ENCODE results near the gene TRIO.
"Not testable (repeated sequence)": the region's sequence is repeated elsewhere in the genome, so short reads cannot be mapped to it uniquely, and the experiment has no call there.

Gene TRIO

GRCh38 chr5:14186059-14186830 lies 43.1 kb downstream of the TRIO start:
- no peak for DNase-seq (ENCODE audit: low spot score)

DNA sequence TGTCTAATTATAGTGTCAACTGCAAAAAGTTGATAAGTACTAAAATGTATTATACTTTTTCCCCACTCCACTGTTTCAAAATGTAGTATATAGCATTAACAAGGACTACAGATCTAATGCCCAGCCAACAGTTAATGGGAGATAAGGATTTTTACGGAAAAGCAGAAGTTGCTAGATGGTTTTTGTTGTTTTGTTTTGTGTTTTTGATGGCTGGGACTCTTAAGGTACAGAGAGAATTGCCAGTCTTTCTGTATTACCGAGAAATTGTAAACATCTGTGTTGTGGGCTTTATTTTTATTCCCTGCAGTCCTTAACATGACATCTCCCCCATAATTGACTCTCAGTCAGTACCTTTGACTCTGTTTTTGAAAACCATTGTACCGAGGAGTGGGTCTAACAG lies 44.0 kb downstream of the TRIO start:
- DNase-seq (ENCODE audit: low spot score): no peak

GRCh38 chr5:14187660-14188059 lies 44.5 kb downstream of the TRIO start:
- no peak for DNase-seq (ENCODE audit: low spot score)

- no peak for DNase-seq (ENCODE audit: low spot score)
Measured at GRCh38 chr5:14188778-14189177, 45.6 kb downstream of the TRIO start.

DNA sequence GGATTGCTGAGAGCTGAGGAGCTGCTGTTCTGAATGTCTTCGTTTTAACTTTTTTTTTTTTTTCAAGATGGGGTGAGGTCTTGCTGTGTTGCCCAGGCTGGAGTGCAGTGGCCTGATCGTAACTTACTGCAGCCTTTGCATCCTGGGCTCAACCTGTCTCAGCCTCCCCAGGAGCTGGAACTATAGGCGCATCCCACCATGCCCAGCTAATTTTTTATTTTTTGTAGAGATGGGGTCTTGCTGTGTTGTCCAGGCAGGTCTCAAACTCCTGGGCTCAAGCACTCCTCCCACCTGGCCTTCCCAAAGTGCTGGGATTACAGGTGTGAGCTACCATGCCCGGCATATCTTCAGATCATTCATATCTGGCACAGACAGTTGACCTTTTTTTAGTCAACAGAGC lies 46.5 kb downstream of the TRIO start:
- no peak for DNase-seq (ENCODE audit: low spot score)

DNA sequence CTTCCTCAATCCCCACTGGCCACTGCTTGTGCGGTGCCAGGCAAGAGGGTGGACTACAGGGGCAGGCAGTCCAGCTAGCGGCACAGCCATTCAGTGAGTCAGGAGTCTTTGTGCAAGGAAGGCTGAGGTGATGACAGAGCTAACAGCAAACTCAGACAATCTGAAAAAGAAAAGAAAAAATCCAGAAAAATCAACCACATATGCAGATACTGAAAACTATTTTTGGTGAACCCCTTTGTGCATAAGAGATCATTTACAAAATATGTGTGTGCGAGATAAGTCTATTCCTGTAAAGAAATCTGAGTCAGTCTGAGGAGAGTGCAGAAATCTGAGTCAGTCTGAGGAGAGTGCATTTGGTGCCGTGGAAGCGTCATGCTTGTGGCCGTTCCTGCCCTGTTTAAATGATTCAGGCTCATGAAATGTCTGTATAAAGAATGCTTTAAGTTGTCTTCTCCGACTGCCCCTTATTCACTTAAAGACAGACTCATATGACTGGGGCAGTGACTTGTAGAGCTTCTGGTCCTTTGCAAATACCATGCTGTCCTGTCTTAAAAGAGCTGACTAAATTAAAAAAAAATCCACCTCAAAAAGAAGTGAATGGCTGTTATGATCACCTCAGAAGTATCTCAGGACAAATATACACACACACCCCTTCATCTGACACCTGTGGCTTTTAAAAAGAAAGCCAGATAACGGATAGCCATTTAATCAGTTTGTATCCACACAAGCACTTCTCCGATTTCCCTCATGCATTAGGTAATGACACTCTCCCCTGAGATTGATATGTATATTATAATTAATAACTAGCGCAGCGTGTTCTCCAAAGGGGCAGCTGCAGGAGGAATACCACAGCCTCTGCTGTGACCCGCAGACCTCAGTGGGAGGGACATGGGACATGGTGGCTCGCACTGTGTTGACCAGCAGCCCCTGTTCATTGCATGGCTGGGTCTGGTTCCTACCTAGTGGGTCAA lies 47.3 kb downstream of the TRIO start:
- DNase-seq (ENCODE audit: low spot score): no peak

GRCh38 chr5:14191325-14191724 lies 48.2 kb downstream of the TRIO start:
- no peak for DNase-seq (ENCODE audit: low spot score)

GRCh38 chr5:14193496-14193895 lies 50.4 kb downstream of the TRIO start:
- no peak for DNase-seq (ENCODE audit: low spot score)

DNA sequence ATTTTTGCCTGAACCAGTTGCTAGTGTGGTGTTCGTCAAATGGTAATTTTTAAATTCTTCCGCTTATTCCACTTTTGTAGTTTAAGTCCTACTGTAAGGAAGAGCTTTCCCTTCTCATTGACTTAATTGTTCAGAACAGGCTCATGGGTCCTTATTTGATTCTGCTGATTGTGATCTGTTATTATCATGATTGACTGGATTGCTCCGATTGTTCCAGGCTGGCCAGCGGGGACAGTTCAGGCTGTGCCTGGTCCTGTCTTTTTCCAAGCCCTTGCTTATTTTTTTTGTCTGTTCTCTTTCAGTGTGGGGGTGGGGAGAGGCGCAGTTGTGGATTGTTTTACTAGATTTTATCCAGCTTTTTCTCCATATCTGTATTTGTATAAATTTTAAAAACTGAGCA lies 52.4 kb downstream of the TRIO start:
- DNase-seq (ENCODE audit: low spot score): no peak

DNA sequence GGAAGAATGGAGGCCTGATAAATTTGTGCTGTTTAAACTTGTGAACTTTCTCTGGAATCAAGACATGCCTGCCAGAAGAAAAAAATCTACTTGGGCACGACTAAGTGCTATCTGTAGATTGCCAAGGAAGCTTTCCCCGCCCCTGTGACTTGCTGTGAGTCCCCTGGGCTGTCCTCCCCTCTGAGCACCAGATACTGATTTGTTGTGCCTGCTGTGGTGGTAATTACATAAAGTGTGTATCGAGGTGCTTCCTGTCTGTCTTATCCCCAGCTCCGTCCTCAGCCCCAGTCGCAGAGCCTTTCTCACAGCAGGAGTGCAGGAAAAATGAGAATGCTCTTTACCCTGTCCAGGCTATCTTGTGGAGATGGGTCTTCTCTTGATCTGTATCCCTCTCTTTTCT lies 53.9 kb downstream of the TRIO start:
- DNase-seq (ENCODE audit: low spot score): no peak

DNA sequence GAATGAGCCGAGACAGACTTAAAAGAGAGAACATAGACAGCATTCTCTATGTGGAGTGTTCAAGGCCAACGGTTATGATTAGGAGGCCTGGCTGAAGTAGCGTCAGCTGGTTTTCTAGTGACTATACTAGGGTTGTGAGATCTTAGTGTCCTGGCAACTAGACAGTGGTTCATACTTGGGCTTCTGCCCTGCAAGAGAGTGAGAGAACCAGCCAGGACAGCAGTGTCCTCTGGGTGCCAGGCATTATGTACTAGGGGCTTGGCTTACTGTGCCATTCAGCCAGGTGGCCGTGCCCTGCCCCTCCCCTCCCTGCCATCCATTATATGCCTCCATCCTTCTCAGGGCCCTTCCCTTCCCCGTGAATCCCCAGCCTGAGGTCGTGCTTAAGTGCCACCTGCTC lies 56.8 kb downstream of the TRIO start:
- DNase-seq (ENCODE audit: low spot score): no peak

GRCh38 chr5:14200312-14200990 lies 57.3 kb downstream of the TRIO start:
- DNase-seq (ENCODE audit: low spot score): no peak

- DNase-seq (ENCODE audit: low spot score): no peak
Measured at GRCh38 chr5:14201325-14202045, 58.3 kb downstream of the TRIO start.

DNA sequence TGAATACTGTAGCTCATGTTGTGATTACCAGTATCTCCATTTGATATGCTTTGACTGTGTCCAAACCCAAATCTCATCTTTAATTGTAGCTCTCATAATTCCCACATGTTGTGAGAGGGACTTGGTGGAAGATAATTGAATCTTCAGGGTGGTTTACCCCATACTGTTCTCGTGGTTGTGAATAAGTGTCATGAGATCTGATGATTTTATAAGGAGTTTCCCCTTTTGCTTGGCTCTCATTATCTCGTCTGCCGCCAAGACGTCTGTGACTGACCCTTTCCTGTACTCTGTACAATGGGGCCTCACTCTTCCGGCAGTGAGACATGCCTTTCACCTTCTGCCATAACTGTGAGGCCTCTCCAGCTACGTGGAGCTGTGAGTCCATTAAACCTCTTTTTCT lies 59.3 kb downstream of the TRIO start:
- DNase-seq (ENCODE audit: low spot score): no peak

DNA sequence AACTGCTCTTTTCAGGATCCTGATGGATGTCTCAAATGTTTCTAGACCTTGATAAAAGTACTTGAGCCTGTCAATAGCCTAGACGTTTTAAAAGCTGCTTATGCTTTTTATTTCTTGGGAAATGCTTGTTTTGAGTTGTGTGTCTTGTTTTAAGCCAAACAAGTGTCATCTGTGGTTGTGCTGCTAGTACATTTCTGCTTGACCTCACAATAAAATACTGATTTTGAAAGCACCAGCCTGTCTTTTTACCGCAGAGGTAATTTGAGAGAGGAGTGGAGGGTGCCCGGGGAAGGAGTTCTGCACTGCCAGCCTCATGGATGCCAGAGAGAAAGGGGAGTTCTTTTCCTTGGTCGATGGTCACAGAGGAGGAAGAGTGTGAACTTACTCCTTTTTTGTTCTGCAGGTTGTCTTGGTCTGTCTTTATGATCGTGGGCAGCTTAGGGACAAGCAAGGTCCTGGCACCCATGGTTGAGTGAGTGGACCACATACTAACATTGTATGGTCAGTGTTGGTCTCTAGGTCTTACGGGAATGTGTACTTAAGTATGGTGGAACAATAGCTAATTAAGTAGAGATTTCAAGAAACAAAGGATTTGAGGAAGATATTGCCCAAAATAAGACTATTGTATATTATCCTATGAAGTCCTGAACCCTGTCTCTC lies 61.0 kb downstream of the TRIO start:
- DNase-seq (ENCODE audit: low spot score): no peak

- DNase-seq (ENCODE audit: low spot score): no peak
Measured at GRCh38 chr5:14204785-14205321, 61.7 kb downstream of the TRIO start.

DNA sequence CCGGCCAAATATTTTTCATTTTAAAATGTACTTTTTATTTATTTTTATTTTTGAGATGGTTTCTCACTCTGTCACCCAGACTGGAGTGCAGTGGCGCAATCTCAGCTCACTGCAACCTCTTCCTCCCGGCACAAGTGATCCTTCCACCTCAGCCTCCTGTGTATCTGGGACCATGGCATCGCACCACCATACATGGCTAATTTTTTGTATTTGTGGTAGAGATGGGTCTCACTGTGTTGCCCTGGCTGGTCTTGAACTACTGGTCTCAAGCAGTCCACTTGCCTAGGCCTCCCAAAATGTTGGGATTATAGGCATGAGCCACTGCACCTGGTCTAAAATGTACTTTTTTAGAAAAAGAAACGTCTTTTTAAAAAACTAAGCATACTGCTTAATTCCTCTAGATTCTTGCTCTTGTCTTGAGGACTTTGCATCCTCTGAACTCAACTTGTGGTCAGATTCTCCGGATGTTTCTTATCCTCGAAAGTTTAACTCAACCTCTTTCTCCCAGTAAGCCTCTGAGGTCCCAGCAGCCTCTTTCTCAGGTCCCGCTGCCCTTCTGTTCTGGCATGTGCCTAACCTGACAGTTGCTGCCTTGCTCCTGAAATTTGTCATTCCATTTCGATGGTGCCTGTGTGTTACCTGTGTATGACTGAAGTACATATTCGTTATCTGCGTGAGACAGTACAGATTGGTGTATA lies 63.0 kb downstream of the TRIO start:
- DNase-seq (ENCODE audit: low spot score): no peak

DNA sequence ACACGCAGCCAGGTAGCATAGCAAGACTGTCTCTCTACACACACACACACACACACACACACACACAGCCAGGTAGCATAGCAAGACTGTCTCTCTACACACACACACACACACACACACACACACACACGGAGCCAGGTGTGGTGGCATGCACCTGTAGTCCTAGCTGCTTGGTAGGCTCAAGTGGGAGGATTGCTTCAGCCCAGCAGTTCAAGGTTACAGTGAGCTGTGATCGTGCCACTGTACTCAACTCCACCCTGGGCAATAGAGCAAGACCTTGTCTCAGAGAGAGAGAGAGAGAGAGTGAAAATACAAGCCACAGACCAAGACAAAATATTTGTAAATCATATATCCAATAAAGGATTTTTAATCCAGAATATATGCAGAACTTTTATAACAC lies 64.3 kb downstream of the TRIO start:
- not testable (repeated sequence) for DNase-seq (ENCODE audit: low spot score)

DNA sequence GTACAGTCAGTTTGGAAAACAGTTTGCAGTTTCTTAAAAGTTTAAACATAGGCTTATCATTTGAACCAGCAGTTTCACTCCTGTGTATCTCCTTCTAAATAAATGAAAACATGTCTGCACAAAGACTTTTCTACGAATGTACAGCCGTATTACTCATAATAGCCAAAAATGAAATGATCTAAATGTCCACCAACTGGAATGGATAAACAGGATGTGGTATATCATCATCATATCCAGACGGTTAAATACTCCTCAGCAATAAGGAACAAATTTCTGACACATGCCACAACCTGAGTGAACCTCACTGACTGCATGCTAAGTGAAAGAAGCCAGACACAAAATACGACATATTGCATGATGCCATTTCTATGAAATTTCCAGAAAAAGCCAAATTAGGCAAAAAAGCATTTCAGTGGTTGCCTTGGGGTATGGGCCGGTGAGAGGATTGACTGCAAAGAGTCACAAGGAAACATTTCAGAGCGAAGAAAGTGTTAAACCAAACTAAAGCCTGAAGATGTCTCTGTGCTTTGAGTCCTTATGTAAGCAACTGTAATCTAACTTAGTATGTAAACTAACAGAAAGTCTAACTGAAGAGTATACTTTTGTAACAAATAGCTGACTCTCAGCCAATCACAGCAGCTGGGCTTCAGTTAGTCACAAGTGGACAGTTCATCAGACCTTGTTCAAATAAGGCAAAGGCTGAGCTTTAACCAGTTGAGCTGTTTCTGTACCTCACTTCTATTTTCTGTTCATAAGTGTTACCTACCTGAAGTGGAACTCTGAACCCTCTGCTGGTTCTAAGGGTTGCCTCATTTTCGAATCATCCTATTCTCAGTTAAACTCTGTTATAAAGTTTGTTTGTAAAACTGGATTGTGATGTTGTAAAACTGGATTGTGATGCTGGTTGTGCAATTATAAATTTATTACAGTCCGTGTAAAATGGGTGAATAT lies 65.2 kb downstream of the TRIO start:
- no peak for DNase-seq (ENCODE audit: low spot score)

Data from ecto neural progenitor cell (in vitro differentiated cells).